ENCODE results near the gene GBF1.
A peak's percentile ranks its signal among the peaks of the same experiment; 100 is the strongest.

GBF1 gene

DNA sequence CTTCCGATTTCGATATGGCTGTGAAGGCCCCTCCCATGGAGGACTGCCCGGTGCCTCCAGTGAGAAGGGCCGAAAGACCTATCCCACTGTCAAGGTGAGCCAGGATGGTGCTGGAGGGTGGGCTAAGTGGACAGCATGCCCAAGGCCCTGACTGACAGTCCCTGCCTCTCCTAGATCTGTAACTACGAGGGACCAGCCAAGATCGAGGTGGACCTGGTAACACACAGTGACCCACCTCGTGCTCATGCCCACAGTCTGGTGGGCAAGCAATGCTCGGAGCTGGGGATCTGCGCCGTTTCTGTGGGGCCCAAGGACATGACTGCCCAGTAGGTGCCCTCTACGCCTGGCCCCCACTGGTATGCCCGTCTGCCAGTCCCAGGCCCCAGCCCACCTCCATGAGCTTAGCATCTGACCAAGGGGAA lies 151.4 kb downstream of the GBF1 start:
- Histone ChIP-seq H3K4me2 (ENCODE audit: low read length) (no peak overlapping the region), H3K4me1 (peaks cover 8% of the 10 kb centered on the region), H2AFZ (no peak overlapping the region), H3K36me3 (ENCODE audit: control insufficient read depth, insufficient read depth, low read length) (no peaks in the 10 kb centered on the region), H3K9ac (no peak overlapping the region), H3K27me3 (ENCODE audit: control insufficient read depth, insufficient read depth, low read length) (no peaks in the 10 kb centered on the region), H3K9me3 (ENCODE audit: control insufficient read depth, low read length) (no peaks in the 10 kb centered on the region), H3K4me3 (ENCODE audit: low read depth, low read length) (peak overlapping the region; percentile 69), H3K27ac (no peak overlapping the region), H3K79me2 (no peaks in the 10 kb centered on the region)
- TF ChIP-seq, protein P1, sequence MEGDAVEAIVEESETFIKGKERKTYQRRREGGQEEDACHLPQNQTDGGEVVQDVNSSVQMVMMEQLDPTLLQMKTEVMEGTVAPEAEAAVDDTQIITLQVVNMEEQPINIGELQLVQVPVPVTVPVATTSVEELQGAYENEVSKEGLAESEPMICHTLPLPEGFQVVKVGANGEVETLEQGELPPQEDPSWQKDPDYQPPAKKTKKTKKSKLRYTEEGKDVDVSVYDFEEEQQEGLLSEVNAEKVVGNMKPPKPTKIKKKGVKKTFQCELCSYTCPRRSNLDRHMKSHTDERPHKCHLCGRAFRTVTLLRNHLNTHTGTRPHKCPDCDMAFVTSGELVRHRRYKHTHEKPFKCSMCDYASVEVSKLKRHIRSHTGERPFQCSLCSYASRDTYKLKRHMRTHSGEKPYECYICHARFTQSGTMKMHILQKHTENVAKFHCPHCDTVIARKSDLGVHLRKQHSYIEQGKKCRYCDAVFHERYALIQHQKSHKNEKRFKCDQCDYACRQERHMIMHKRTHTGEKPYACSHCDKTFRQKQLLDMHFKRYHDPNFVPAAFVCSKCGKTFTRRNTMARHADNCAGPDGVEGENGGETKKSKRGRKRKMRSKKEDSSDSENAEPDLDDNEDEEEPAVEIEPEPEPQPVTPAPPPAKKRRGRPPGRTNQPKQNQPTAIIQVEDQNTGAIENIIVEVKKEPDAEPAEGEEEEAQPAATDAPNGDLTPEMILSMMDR (IDR thresholded peaks at IDR 0.05), result no peak

DNA sequence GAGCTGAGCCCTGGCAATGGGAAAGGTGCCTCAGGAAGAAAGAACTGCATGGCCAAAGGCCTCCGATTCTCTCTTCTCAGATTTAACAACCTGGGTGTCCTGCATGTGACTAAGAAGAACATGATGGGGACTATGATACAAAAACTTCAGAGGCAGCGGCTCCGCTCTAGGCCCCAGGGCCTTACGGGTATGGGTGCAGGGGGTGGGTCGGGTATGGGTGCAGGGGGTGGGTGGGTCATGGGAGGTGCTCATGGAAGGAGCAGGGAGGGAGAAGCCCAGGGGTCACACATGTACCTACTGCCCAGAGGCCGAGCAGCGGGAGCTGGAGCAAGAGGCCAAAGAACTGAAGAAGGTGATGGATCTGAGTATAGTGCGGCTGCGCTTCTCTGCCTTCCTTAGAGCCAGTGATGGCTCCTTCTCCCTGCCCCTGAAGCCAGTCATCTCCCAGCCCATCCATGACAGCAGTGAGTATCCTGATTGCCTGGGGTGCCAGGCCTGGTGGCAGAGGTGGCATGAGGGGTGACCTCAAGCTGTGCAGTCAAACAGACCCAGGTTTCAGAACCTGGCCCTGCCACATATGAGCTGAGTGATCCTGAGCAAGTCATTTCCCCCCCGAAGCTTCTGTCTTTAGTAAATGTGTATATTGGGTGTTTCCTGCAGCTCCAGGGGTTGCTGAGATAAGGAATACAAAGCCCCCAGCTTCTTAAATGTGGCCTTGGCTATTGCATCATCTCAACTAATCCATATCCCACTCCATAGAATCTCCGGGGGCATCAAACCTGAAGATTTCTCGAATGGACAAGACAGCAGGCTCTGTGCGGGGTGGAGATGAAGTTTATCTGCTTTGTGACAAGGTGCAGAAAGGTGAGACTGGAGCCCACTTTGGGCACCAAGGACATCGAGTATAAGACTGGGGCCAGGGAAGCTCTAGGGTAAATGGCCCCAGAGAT lies 152.2 kb downstream of the GBF1 start:
- Histone ChIP-seq H3K27ac (no peak overlapping the region), H3K4me2 (ENCODE audit: low read length) (no peak overlapping the region), H3K79me2 (no peaks in the 10 kb centered on the region), H3K36me3 (ENCODE audit: control insufficient read depth, insufficient read depth, low read length) (no peaks in the 10 kb centered on the region), H3K27me3 (ENCODE audit: control insufficient read depth, insufficient read depth, low read length) (no peaks in the 10 kb centered on the region), H2AFZ (no peak overlapping the region), H3K4me3 (ENCODE audit: low read depth, low read length) (no peak overlapping the region), H3K4me1 (peaks cover 8% of the 10 kb centered on the region), H3K9ac (no peak overlapping the region), H3K9me3 (ENCODE audit: control insufficient read depth, low read length) (no peaks in the 10 kb centered on the region)
- TF ChIP-seq, protein P1 (IDR thresholded peaks at IDR 0.05), result no peak

DNA sequence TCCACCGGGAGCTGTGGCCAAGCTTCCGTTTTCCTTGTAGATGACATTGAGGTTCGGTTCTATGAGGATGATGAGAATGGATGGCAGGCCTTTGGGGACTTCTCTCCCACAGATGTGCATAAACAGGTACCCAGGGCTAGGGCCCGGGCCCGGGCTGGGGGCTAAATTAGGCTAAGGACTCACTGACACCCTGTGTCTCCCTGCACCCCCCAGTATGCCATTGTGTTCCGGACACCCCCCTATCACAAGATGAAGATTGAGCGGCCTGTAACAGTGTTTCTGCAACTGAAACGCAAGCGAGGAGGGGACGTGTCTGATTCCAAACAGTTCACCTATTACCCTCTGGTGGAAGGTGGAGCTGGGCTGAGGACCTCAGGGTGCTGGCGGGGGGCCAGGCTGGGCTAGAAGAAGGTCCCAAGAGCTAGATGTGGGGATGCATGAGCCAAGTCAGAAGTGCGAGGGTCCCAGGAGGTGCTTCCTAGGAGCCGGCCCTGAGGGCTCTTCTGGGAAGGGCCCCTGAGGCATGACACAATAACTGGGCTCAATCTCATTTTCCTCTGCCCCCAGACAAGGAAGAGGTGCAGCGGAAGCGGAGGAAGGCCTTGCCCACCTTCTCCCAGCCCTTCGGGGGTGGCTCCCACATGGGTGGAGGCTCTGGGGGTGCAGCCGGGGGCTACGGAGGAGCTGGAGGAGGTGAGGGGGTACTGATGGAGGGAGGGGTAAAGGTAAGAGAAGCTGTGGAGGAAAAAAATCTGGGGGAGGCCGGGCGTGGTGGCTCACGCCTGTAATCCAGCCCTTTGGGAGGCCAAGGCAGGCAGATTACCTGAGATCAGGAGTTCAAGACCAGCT lies 153.1 kb downstream of the GBF1 start:
- H3K27ac ChIP-seq, result no peak overlapping the region
- no peaks in the 10 kb centered on the region for H3K36me3 ChIP-seq (ENCODE audit: control insufficient read depth, insufficient read depth, low read length)
- no peaks in the 10 kb centered on the region for H3K9me3 ChIP-seq (ENCODE audit: control insufficient read depth, low read length)
- no peak overlapping the region for H3K4me2 ChIP-seq (ENCODE audit: low read length)
- H3K4me3 ChIP-seq (ENCODE audit: low read depth, low read length), result no peak overlapping the region
- TF ChIP-seq, protein P1 (IDR thresholded peaks at IDR 0.05), result no peak
- H3K79me2 ChIP-seq, result no peaks in the 10 kb centered on the region
- peaks cover 8% of the 10 kb centered on the region for H3K4me1 ChIP-seq
- no peak overlapping the region for H2AFZ ChIP-seq
- no peaks in the 10 kb centered on the region for H3K27me3 ChIP-seq (ENCODE audit: control insufficient read depth, insufficient read depth, low read length)
- no peak overlapping the region for H3K9ac ChIP-seq

DNA sequence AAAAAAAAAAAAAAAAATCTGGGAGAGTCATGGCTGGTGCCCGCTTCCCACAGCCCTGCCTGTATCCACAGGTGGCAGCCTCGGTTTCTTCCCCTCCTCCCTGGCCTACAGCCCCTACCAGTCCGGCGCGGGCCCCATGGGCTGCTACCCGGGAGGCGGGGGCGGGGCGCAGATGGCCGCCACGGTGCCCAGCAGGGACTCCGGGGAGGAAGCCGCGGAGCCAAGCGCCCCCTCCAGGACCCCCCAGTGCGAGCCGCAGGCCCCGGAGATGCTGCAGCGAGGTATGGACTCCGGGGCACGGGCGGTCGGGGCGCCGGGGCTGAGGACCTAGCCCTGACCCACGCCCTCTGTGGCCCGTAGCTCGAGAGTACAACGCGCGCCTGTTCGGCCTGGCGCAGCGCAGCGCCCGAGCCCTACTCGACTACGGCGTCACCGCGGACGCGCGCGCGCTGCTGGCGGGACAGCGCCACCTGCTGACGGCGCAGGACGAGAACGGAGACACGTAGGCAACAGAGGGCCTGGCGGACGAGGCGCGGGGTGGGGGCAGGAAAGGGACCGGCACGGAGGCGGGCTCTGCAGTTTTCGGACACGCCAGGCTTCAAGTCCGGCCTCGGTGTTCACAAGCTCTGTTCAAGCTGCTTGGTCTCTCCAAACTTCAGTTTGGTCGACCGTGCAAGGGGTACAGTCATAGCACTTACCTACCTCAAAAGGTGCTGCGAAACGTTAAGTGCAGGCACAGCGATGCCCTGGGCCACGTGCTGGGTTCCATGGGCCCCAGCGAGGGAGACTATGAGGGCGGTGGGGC lies 154.1 kb downstream of the GBF1 start:
- TF ChIP-seq, protein P1 (IDR thresholded peaks at IDR 0.05), result peak; percentile 95

More for the DNA sequence above, 154.1 kb downstream of the GBF1 start:
- peaks cover 11% of the 10 kb centered on the region for H3K4me1 ChIP-seq
- peak overlapping the region; percentile 56 for H3K4me3 ChIP-seq (ENCODE audit: low read depth, low read length)
- H3K27ac ChIP-seq, result peak overlapping the region; percentile 46
- H3K36me3 ChIP-seq (ENCODE audit: control insufficient read depth, insufficient read depth, low read length), result no peaks in the 10 kb centered on the region
- no peaks in the 10 kb centered on the region for H3K27me3 ChIP-seq (ENCODE audit: control insufficient read depth, insufficient read depth, low read length)
- H2AFZ ChIP-seq, result peak overlapping the region; percentile 92
- H3K79me2 ChIP-seq, result no peaks in the 10 kb centered on the region
- no peaks in the 10 kb centered on the region for H3K9me3 ChIP-seq (ENCODE audit: control insufficient read depth, low read length)
- no peak overlapping the region for H3K9ac ChIP-seq
- peak overlapping the region; percentile 96 for H3K4me2 ChIP-seq (ENCODE audit: low read length)
